ENCODE results near the gene FAM120B.
"Not testable (repeated sequence)": the region's sequence is repeated elsewhere in the genome, so short reads cannot be mapped to it uniquely, and the experiment has no call there.

FAM120B gene

DNA sequence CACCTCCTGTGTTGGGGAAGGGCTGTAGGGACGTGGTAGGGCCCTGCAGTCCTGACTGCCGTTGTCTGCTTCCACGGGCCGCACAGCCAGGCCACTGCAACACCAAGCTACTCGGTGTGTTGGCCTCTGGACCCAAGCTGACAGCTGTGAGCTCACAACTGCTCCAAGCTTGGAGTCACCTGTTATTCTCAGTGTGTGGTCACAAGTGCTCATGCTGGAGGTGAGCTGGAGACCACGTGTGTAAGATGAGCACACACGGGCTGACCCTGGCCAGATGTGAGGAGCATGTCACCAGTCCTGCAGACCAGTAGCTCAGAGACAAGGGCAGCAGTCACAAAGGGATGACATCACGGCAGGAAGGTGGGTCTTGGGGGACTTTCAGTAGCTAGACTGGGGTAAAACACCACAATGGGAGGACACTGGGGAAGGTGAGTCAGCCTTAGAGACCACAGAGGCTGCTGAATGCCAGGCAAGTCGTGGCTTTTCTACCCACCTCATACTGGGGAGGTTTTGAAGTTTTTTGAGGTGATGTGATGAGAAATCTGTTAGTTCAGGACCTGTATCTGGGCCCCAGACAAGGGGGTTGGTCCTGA, 87.3 kb downstream of the FAM120B start:
- Histone ChIP-seq H3K27ac (replicated peaks) (no peak overlapping the region), H3K27me3 (ENCODE audit: insufficient read depth, poor library complexity, severe bottlenecking) (no peaks in the 10 kb centered on the region), H3K4me3 (replicated peaks; ENCODE audit: insufficient read depth, low read length) (no peak overlapping the region)
- TF ChIP-seq SPI1 (IDR thresholded peaks at IDR 0.05; ENCODE audit: borderline replicate concordance, low read depth) (no peak), GABPA (IDR thresholded peaks at IDR 0.05; ENCODE audit: low read depth) (no peak), CTCF (IDR thresholded peaks at IDR 0.05; ENCODE audit: insufficient read depth, low read length) (no peak), POLR2AphosphoS5 (IDR thresholded peaks at IDR 0.05; ENCODE audit: low read depth) (no peak)
- TF ChIP-seq, protein P1, sequence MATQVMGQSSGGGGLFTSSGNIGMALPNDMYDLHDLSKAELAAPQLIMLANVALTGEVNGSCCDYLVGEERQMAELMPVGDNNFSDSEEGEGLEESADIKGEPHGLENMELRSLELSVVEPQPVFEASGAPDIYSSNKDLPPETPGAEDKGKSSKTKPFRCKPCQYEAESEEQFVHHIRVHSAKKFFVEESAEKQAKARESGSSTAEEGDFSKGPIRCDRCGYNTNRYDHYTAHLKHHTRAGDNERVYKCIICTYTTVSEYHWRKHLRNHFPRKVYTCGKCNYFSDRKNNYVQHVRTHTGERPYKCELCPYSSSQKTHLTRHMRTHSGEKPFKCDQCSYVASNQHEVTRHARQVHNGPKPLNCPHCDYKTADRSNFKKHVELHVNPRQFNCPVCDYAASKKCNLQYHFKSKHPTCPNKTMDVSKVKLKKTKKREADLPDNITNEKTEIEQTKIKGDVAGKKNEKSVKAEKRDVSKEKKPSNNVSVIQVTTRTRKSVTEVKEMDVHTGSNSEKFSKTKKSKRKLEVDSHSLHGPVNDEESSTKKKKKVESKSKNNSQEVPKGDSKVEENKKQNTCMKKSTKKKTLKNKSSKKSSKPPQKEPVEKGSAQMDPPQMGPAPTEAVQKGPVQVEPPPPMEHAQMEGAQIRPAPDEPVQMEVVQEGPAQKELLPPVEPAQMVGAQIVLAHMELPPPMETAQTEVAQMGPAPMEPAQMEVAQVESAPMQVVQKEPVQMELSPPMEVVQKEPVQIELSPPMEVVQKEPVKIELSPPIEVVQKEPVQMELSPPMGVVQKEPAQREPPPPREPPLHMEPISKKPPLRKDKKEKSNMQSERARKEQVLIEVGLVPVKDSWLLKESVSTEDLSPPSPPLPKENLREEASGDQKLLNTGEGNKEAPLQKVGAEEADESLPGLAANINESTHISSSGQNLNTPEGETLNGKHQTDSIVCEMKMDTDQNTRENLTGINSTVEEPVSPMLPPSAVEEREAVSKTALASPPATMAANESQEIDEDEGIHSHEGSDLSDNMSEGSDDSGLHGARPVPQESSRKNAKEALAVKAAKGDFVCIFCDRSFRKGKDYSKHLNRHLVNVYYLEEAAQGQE (IDR thresholded peaks at IDR 0.05; ENCODE audit: insufficient replicate concordance, low read depth), result no peak
- no peak for DNase-seq (ENCODE audit: low read depth in 1 of 2, low spot score in 1 of 2)

GRCh38 chr6:170394980-170395379, 88.4 kb downstream of the FAM120B start:
- Histone ChIP-seq H3K27ac (replicated peaks) (no peak overlapping the region), H3K27me3 (ENCODE audit: insufficient read depth, poor library complexity, severe bottlenecking) (no peaks in the 10 kb centered on the region)
- DNase-seq (ENCODE audit: low read depth in 1 of 2, low spot score in 1 of 2), result no peak

GRCh38 chr6:170398743-170399369, 92.3 kb downstream of the FAM120B start:
- H3K4me3 ChIP-seq (replicated peaks; ENCODE audit: insufficient read depth, low read length); H3K27me3 ChIP-seq (ENCODE audit: insufficient read depth, poor library complexity, severe bottlenecking); H3K27ac ChIP-seq (replicated peaks); DNase-seq (ENCODE audit: low read depth in 1 of 2, low spot score in 1 of 2): not testable (repeated sequence)

More at GRCh38 chr6:170394980-170395379, 88.4 kb downstream of the FAM120B start:
- TF ChIP-seq CTCF (IDR thresholded peaks at IDR 0.05; ENCODE audit: insufficient read depth, low read length) (no peak), SPI1 (IDR thresholded peaks at IDR 0.05; ENCODE audit: borderline replicate concordance, low read depth) (no peak), GABPA (IDR thresholded peaks at IDR 0.05; ENCODE audit: low read depth) (no peak), POLR2AphosphoS5 (IDR thresholded peaks at IDR 0.05; ENCODE audit: low read depth) (no peak)
- TF ChIP-seq, protein P1 (IDR thresholded peaks at IDR 0.05; ENCODE audit: insufficient replicate concordance, low read depth), result no peak
- no peak overlapping the region for H3K4me3 ChIP-seq (replicated peaks; ENCODE audit: insufficient read depth, low read length)

DNA sequence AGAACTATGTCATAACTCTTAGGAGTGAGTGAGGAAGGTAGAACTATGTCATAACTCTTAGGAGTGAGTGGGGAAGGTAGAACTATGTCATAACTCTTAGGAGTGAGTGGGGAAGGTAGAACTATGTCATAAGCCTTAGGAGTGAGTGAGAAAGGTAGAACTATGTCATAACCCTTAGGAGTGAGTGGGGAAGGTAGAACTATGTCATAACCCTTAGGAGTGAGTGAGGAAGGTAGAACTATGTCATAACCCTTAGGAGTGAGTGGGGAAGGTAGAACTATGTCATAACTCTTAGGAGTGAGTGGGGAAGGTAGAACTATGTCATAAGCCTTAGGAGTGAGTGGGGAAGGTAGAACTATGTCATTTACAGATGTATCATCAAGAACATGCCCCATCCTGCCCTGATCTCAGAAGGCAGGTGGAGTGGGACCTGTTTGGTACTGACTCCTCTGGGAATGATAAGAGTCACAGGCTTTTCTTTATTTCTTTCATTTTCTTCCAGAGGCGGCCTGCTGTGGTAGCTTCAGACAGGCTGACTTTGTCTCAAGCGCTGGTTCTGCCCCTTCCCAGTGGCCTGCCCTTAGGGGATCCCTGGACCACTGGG, 93.5 kb downstream of the FAM120B start:
- not testable (repeated sequence) for H3K27me3 ChIP-seq (ENCODE audit: insufficient read depth, poor library complexity, severe bottlenecking); H3K27ac ChIP-seq (replicated peaks); DNase-seq (ENCODE audit: low read depth in 1 of 2, low spot score in 1 of 2); H3K4me3 ChIP-seq (replicated peaks; ENCODE audit: insufficient read depth, low read length)

Measured in HL-60 (cell line).